Measurements from ENCODE around the gene PLCG2.
"Not testable (repeated sequence)": the region's sequence is repeated elsewhere in the genome, so short reads cannot be mapped to it uniquely, and the experiment has no call there.

Gene PLCG2

GRCh38 chr16:81934711-81935110 is 155.6 kb downstream of the PLCG2 start:
- not testable (repeated sequence) for DNase-seq (ENCODE audit: low read depth in 2 of 2, low spot score in 1 of 2)

GRCh38 chr16:81936209-81937000 is 157.3 kb downstream of the PLCG2 start:
- no peak for DNase-seq (ENCODE audit: low read depth in 2 of 2, low spot score in 1 of 2)

- DNase-seq (ENCODE audit: low read depth in 2 of 2, low spot score in 1 of 2) = no peak
Measured at GRCh38 chr16:81937305-81938038, 158.4 kb downstream of the PLCG2 start.

- DNase-seq (ENCODE audit: low read depth in 2 of 2, low spot score in 1 of 2) = no peak
Measured at GRCh38 chr16:81938326-81939163, 159.5 kb downstream of the PLCG2 start.

GRCh38 chr16:81939164-81940056 is 160.3 kb downstream of the PLCG2 start:
- DNase-seq (ENCODE audit: low read depth in 2 of 2, low spot score in 1 of 2) = no peak

GRCh38 chr16:81940781-81941560 is 161.9 kb downstream of the PLCG2 start:
- no peak for DNase-seq (ENCODE audit: low read depth in 2 of 2, low spot score in 1 of 2)

GRCh38 chr16:81942007-81942601 is 163.0 kb downstream of the PLCG2 start:
- no peak for DNase-seq (ENCODE audit: low read depth in 2 of 2, low spot score in 1 of 2)

GRCh38 chr16:81945665-81946064 is 166.6 kb downstream of the PLCG2 start:
- DNase-seq (ENCODE audit: low read depth in 2 of 2, low spot score in 1 of 2) = no peak

GRCh38 chr16:81946206-81946605 is 167.1 kb downstream of the PLCG2 start:
- DNase-seq (ENCODE audit: low read depth in 2 of 2, low spot score in 1 of 2) = no peak

GRCh38 chr16:81951564-81951963 is 172.5 kb downstream of the PLCG2 start:
- no peak for DNase-seq (ENCODE audit: low read depth in 2 of 2, low spot score in 1 of 2)

GRCh38 chr16:81956213-81956948 is 177.3 kb downstream of the PLCG2 start:
- DNase-seq (ENCODE audit: low read depth in 2 of 2, low spot score in 1 of 2) = no peak

- no peak for DNase-seq (ENCODE audit: low read depth in 2 of 2, low spot score in 1 of 2)
Measured at GRCh38 chr16:81964808-81965207, 185.7 kb downstream of the PLCG2 start.

GRCh38 chr16:81967358-81967757 is 188.3 kb downstream of the PLCG2 start:
- DNase-seq (ENCODE audit: low read depth in 2 of 2, low spot score in 1 of 2) = no peak

- DNase-seq (ENCODE audit: low read depth in 2 of 2, low spot score in 1 of 2) = no peak
Measured at GRCh38 chr16:81971853-81972252, 192.8 kb downstream of the PLCG2 start.

- DNase-seq (ENCODE audit: low read depth in 2 of 2, low spot score in 1 of 2) = no peak
Measured at GRCh38 chr16:81973737-81974136, 194.6 kb downstream of the PLCG2 start.

GRCh38 chr16:81975637-81976036 is 196.5 kb downstream of the PLCG2 start:
- DNase-seq (ENCODE audit: low read depth in 2 of 2, low spot score in 1 of 2) = no peak

GRCh38 chr16:81977335-81977942 is 198.3 kb downstream of the PLCG2 start:
- DNase-seq (ENCODE audit: low read depth in 2 of 2, low spot score in 1 of 2) = not testable (repeated sequence)

GRCh38 chr16:81987121-81987520 is 208.0 kb downstream of the PLCG2 start:
- no peak for DNase-seq (ENCODE audit: low read depth in 2 of 2, low spot score in 1 of 2)

Measured in stimulated activated CD8-positive, alpha-beta memory T cell treated with anti-CD3 and anti-CD28 coated beads, Interleukin-4, amount 100 ng/mL, for 1 hour (primary cell).